Naive B cell (primary cell): Measurements from ENCODE around the gene TLE5. TPM values are rescaled to one million over a fixed set of nuclear protein-coding genes. Genes with fewer than 3 reads are reported as not detected.
"Not testable (repeated sequence)": the region's sequence is repeated elsewhere in the genome, so short reads cannot be mapped to it uniquely, and the experiment has no call there.

ENCODE experiments used
- ATAC-seq, 2 donors: fragments of 150-1000 bp; cut with Tn5 transposase; 2 replicates each; pipeline ENCODE4 v1.10.0; 2021; ENCODE audit warnings: low read depth in 2 of 2, mild to moderate bottlenecking in 2 of 2, moderate library complexity in 2 of 2
- DNase-seq: peaks from one replicate; pipeline ENCODE4 v3.0.0; 2022
- H3K27ac Mint-ChIP-seq, 6 donors: one replicate each; pipeline ENCODE4 v1.8.0; 2020 to 2022; ENCODE audit warnings: mild to moderate bottlenecking in 6 of 6, mixed read lengths in 6 of 6, moderate library complexity in 5 of 6, inconsistent platforms in 2 of 6
- H3K27me3 Mint-ChIP-seq, 3 donors: one replicate each; pipeline ENCODE4 v1.8.0; 2021 to 2022; ENCODE audit warnings: mixed read lengths in 3 of 3, mild to moderate bottlenecking in 1 of 3
- H3K36me3 Mint-ChIP-seq, 2 donors: one replicate each; pipeline ENCODE4 v1.8.0; 2020 to 2022; ENCODE audit warnings: mixed read lengths in 2 of 2, inconsistent platforms in 1 of 2, mild to moderate bottlenecking in 1 of 2
- H3K4me1 Mint-ChIP-seq, 3 donors: one replicate each; pipeline ENCODE4 v1.8.0; 2020 to 2022; ENCODE audit warnings: mixed read lengths in 3 of 3, inconsistent platforms in 1 of 3, mild to moderate bottlenecking in 1 of 3, moderate library complexity in 1 of 3
- H3K4me3 Mint-ChIP-seq, 8 donors: one replicate each; pipeline ENCODE4 v1.8.0; 2020 to 2022; ENCODE audit warnings: mild to moderate bottlenecking in 8 of 8, mixed read lengths in 8 of 8, moderate library complexity in 8 of 8, inconsistent platforms in 2 of 8
- H3K9me3 Mint-ChIP-seq, 7 donors: one replicate each; pipeline ENCODE4 v1.8.0; 2020 to 2022; ENCODE audit warnings: mixed read lengths in 7 of 7, mild to moderate bottlenecking in 5 of 7, inconsistent platforms in 2 of 7, moderate library complexity in 1 of 7
- polyA plus RNA-seq, 6 donors: library from polyadenylated mRNA; unstranded; fragments of 300-500 nt; fragmentation: Illumina TruSeq; gene quantifications; one replicate each; pipeline ENCODE4 v1.2.3, GENCODE V29; 2021; ENCODE audit warnings: low read depth in 6 of 6

Gene TLE5
- polyA plus RNA-seq, 6 donors from 2014 or later, result 294 to 651 (median 379) TPM

DNA sequence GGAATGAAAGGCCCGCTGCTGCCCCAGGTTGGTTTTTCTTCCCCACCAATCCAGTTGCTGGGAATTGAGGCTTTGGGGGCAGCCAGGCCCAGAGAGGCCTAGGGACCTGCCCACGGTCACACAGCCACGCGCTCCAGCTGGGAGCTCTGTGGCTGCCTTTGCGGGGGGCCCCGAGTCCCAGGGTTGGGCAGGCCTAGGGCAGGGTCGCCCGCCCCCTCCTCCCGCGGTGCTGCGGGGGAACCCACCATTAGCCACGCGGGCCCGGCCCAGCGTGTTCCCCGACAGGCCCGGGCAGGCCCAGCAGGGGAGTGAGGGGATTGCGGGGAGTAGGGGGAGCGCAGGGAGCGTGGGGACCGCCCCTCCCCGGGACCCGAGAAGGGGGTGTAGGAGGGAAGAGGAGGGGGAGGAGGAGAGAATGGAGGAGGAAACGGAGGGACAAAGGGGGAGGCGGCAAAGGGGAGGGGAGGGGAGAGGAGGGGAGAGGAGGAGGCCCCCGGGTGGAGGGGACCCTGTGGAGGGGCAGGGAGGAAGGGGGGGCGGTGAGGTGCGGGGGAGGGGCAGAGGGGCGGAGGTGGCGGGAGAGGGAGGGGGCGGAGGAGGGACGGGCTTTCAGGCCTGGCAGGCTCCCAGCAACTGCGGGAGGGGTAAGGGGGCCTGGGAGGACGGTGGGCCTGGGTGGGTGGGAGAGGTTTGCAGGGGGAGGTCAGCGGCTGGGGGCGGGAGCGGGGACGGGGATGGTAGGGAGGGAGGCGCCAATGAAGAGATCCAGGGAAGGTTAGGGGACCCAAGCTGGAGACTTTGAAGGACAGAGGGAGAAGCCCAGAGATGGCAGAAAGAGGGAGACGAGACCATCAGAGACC is 20.3 kb downstream of the TLE5 start:
- no peak for DNase-seq
- no peaks in the 10 kb centered on the region for H3K9me3 Mint-ChIP-seq
- peak overlapping the region in 5 of 8 donors; percentile 23 to 79 (median 40) for H3K4me3 Mint-ChIP-seq
- no peak overlapping the region for H3K27ac Mint-ChIP-seq
- no peak for ATAC-seq
- peaks cover 0 to 4% (median 0%) of the 10 kb centered on the region in 3 donors for H3K27me3 Mint-ChIP-seq
- no peaks in the 10 kb centered on the region for H3K36me3 Mint-ChIP-seq
- peaks cover 21 to 27% (median 23%) of the 10 kb centered on the region in 3 donors for H3K4me1 Mint-ChIP-seq

DNA sequence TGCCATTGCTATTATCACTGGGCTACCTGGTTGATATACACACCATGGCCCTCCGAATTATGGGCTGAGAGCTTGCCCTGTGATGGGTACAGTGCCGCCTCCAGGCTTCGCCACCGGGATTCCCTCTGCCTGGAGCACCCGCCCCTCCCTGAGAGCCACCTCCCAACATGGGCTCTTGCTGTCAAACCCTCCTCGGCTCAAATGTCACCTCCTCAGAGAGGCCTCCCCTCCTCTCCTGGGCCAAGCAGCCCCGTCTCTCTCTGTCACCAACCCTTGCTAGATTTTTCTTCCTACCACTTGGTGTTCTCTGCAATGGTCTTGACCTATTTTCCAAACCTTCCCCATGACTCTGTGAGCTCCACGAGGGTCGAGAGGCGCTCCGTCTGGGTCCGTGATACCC is 21.0 kb downstream of the TLE5 start:
- Mint-ChIP-seq H3K36me3 (no peaks in the 10 kb centered on the region), H3K27ac (peak overlapping the region in 2 of 6 donors; percentile 77 to 91), H3K27me3 (peaks cover 0 to 4% (median 0%) of the 10 kb centered on the region in 3 donors), H3K9me3 (no peaks in the 10 kb centered on the region), H3K4me1 (peaks cover 21 to 32% (median 30%) of the 10 kb centered on the region in 3 donors), H3K4me3 (peak overlapping the region in 1 of 8 donors; percentile 23)
- ATAC-seq, result no peak
- no peak for DNase-seq

DNA sequence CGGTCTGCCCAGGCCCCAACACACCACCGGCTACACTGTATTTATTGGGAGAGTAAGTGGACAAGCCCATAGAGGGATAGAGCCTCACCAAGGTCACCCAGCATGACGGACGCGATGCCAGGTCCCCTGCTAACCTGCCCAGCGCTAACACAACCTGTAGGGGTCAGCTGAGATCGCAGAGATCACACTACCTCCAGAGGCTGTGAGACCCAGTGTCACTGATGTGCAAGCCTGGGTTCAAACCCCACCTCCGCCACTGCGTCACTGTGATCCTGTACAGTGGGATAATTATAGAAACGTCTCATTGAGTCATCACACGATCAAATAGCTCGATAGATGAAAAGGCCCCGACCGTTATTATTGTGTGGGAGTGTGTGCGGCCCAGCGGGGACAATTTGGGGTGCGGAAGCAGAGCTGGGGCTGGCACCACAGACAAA is 22.6 kb downstream of the TLE5 start:
- H3K27me3 Mint-ChIP-seq, result peaks cover 0 to 6% (median 0%) of the 10 kb centered on the region in 3 donors
- peaks cover 0 to 5% (median 0%) of the 10 kb centered on the region in 7 donors for H3K9me3 Mint-ChIP-seq
- H3K4me3 Mint-ChIP-seq, result peak overlapping the region in 1 of 8 donors; percentile 29
- DNase-seq (no peak), ATAC-seq (no peak)
- peaks cover 31 to 46% (median 38%) of the 10 kb centered on the region in 3 donors for H3K4me1 Mint-ChIP-seq
- no peak overlapping the region for H3K27ac Mint-ChIP-seq
- no peaks in the 10 kb centered on the region for H3K36me3 Mint-ChIP-seq

DNA sequence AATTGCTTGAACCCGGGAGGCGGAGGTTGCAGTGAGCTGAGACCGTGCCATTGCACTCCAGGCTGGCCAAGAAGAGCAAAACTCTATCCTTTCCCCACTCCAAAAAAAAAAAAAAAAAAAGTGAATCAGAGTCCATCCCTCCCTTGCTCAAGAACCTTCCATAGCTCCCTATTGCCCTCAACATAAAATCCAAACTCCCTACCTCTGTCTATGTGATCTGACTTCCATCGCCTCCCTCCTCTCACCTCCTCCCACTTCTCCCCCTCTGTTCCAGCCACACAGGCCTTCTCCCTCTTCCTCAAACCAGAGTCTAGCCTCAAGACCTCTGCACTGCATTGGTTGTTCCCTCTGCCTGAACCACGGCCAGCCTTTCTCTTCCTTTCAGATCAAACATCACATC is 23.2 kb downstream of the TLE5 start:
- peaks cover 0 to 11% (median 0%) of the 10 kb centered on the region in 3 donors for H3K27me3 Mint-ChIP-seq
- H3K9me3 Mint-ChIP-seq, result peaks cover 0 to 5% (median 0%) of the 10 kb centered on the region in 7 donors
- no peaks in the 10 kb centered on the region for H3K36me3 Mint-ChIP-seq
- H3K4me3 Mint-ChIP-seq, result peak overlapping the region in 1 of 8 donors; percentile 29
- ATAC-seq, result no peak
- H3K27ac Mint-ChIP-seq, result peak overlapping the region in 1 of 6 donors; percentile 33
- peaks cover 33 to 51% (median 41%) of the 10 kb centered on the region in 3 donors for H3K4me1 Mint-ChIP-seq
- DNase-seq, result no peak

DNA sequence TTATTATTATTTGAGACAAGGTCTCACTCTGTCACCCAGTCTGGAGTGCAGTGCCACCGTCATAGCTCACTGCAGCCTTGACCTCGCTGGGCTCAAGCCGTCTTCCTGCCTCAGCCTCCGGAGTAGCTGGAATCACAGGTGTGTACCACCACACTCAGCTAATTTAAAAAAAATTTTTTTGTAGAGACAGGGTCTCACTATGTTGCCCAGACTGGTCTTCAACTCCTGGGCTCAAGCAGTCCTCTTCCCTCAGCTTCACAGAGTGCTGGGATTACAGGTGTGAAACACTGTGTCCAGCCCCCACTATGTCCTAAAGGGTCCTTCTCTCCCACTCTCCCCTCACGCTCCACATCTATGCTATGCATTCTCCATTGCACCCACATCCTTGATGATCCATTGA is 24.1 kb downstream of the TLE5 start:
- Mint-ChIP-seq H3K27ac (peak overlapping the region in 1 of 6 donors; percentile 60), H3K27me3 (peaks cover 0 to 11% (median 0%) of the 10 kb centered on the region in 3 donors), H3K4me3 (peak overlapping the region in 1 of 8 donors; percentile 80), H3K4me1 (peaks cover 34 to 51% (median 43%) of the 10 kb centered on the region in 3 donors), H3K36me3 (no peaks in the 10 kb centered on the region), H3K9me3 (peaks cover 0 to 5% (median 0%) of the 10 kb centered on the region in 7 donors)
- DNase-seq, result no peak
- ATAC-seq, result no peak

DNA sequence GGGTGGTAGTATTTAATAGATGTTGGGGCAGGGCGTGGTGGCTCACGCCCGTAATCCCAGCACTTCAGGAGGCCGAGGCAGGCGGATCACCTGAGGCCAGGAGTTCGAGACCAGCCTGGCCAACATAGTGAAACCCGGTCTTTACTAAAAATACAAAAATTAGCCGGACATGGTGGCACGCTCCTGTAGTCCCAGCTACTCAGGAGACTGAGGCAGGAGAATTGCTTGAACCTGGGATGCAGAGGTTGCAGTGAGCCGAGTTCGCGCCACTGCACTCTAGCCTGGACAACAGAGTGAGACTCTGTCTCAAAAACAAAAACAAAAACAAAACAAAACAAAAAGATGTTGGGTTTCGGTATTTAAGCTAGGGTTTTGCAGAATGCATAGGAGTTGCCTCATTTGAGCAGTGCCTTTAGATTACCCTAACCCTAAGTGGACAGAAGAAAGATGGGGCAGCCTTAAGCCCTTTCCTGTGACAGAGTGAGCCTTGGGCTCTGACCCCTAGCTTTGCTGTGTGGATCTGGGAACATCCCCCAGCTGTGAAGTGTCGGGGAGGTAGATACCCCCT is 25.2 kb downstream of the TLE5 start:
- not testable (repeated sequence) for DNase-seq, H3K9me3 Mint-ChIP-seq, H3K27me3 Mint-ChIP-seq, H3K36me3 Mint-ChIP-seq, ATAC-seq
- Mint-ChIP-seq H3K27ac (peak overlapping the region in 4 of 6 donors; percentile 58 to 94 (median 64)), H3K4me1 (peaks cover 28 to 43% (median 39%) of the 10 kb centered on the region in 3 donors), H3K4me3 (peak overlapping the region; percentile 30 to 96 (median 85))

DNA sequence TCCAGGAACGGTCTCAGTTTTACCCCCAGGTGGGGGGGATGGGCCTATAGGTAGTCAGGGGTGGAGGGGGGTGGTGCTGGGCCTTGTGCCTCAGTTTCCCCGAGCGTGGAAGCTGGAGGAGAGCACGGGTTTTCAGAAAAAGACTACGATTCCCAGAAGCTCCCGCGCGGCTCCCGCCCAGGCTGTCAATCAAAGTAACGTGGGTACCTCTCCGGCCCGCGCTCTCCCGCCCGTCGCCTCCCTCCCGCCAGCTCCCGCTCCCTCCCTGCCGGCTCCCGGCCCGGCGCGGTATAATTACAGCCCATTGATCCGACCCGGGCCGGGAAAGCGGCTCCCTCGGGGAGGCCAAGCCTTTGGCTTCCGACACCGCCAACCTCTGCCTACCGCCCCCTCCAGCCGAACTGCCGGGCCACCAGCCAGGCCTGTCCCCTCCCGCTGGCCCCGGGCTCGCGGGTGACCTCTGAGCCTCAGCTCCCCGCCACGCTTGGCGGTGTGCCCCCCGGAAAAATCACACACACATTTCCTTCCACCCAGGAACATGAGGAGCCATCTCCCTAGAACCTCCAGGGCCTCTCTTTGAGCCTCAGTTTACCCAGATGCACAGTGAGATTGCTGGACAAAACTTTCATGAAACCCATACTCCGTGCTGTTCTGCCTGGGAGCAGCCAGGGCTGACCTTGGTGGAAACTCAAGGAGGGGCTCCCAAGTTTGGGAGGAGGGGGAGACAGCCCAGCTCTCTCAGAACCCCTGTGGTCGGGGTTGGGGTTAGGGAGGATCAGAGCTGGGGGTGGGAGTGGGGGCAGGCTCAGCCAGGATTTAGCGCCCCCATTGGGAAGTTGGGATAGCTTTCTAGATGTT is 25.9 kb downstream of the TLE5 start:
- no peaks in the 10 kb centered on the region for H3K36me3 Mint-ChIP-seq
- H3K27ac Mint-ChIP-seq, result peak overlapping the region; percentile 94 to 98 (median 98)
- peaks cover 0 to 5% (median 0%) of the 10 kb centered on the region in 7 donors for H3K9me3 Mint-ChIP-seq
- peak overlapping the region; percentile 88 to 98 (median 94) for H3K4me3 Mint-ChIP-seq
- peak; percentile 81 for DNase-seq
- peaks cover 25 to 40% (median 36%) of the 10 kb centered on the region in 3 donors for H3K4me1 Mint-ChIP-seq
- peak; percentile 55 to 56 for ATAC-seq
- H3K27me3 Mint-ChIP-seq, result peaks cover 0 to 12% (median 0%) of the 10 kb centered on the region in 3 donors

DNA sequence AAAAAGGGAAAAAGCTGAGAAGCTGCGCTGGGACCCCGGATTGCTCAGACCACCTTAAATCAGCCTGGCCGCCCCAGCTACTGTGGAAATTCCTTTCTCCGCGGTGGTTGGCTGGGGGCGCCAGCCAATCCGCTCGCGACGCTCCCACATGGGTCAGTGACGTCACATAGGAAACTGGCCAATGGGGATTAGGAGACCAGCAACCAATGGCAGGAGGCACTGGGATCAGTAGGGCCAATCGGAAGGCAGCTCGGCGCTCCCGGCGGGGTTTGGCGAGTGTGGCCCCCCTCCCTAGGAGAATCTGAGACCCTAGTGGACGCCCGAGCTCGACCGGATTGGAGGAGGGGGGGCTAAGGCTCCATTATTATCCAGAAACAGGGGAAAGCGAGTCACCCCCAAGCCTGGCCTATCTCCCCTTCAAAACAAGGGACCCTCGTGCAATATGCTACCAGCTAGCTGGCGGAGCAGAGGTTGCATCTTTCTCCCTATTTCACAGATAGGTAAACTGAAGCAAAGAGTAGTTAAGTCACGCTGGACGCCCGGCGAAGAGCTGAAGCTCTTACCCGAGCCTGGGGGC is 26.7 kb downstream of the TLE5 start:
- Mint-ChIP-seq H3K4me3 (peak overlapping the region; percentile 88 to 98 (median 94)), H3K9me3 (peaks cover 0 to 5% (median 0%) of the 10 kb centered on the region in 7 donors), H3K36me3 (no peaks in the 10 kb centered on the region), H3K27me3 (peaks cover 0 to 13% (median 0%) of the 10 kb centered on the region in 3 donors), H3K27ac (peak overlapping the region; percentile 94 to 98 (median 98)), H3K4me1 (peaks cover 24 to 38% (median 34%) of the 10 kb centered on the region in 3 donors)
- DNase-seq (peak; percentile 96), ATAC-seq (peak; percentile 90 to 91)

DNA sequence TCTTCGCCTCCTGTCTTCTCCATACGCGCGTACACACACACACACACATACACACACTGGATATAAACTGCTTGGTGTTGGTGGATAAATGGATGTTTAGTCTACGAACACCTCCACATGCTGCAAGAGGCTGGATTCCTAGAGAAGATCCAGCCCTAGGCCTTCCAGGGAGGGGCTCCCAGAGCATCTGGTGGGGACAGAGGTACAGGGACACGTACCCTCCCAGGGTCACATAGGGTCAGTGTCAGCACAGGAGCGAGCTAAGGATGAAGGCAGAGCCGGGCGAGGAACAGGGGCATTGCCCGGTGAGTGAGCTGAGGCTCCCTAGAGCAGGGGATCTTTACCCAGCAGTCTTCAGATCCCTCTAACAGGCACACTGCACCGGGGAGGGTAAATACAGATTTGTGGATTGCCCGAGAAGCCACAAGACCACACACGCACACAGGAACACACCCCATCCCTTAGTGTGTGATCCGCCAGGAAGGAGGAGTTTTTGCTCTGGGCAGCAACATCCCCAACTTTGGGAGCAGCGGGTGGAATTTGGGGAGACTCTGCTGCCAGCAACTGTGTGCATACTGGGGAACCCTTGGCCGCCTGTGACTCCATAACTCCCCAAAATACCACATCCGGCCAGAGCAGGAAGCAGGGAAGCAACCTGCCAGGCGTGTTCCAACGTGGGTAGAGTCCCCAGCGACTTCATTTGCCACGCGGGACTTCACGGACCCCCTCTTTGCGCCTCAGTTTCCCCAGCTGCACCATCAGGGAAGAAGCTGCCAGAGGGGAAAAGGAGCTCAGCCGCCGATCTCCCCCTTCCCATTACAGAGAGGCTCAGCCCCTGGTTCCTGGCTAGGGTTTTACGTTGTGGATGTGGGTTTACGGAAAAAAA is 27.4 kb downstream of the TLE5 start:
- peak overlapping the region; percentile 88 to 98 (median 94) for H3K4me3 Mint-ChIP-seq
- H3K36me3 Mint-ChIP-seq, result no peaks in the 10 kb centered on the region
- ATAC-seq, result no peak
- DNase-seq, result no peak
- peak overlapping the region; percentile 94 to 98 (median 98) for H3K27ac Mint-ChIP-seq
- H3K4me1 Mint-ChIP-seq, result peaks cover 28 to 38% (median 36%) of the 10 kb centered on the region in 3 donors
- peaks cover 0 to 5% (median 0%) of the 10 kb centered on the region in 7 donors for H3K9me3 Mint-ChIP-seq
- peaks cover 0 to 18% (median 7%) of the 10 kb centered on the region in 3 donors for H3K27me3 Mint-ChIP-seq

DNA sequence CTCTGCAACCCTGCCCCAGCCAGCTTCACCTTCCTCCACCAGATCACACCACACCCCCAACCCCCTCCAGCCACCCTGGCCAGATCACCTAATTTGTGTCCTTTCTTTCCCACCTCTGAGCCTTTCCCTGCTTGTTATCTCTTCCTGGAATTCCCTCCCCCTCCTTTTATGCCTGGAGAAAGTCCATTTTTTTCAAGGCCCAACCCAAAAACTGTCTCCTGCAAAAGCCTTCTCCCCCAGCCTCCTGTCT is 28.0 kb downstream of the TLE5 start:
- Mint-ChIP-seq H3K4me1 (peaks cover 28 to 38% (median 35%) of the 10 kb centered on the region in 3 donors), H3K36me3 (no peaks in the 10 kb centered on the region), H3K27me3 (peaks cover 0 to 20% (median 8%) of the 10 kb centered on the region in 3 donors), H3K4me3 (peak overlapping the region in 5 of 8 donors; percentile 59 to 95 (median 90)), H3K9me3 (peaks cover 0 to 5% (median 0%) of the 10 kb centered on the region in 7 donors), H3K27ac (peak overlapping the region in 2 of 6 donors; percentile 98)
- DNase-seq (no peak), ATAC-seq (no peak)

DNA sequence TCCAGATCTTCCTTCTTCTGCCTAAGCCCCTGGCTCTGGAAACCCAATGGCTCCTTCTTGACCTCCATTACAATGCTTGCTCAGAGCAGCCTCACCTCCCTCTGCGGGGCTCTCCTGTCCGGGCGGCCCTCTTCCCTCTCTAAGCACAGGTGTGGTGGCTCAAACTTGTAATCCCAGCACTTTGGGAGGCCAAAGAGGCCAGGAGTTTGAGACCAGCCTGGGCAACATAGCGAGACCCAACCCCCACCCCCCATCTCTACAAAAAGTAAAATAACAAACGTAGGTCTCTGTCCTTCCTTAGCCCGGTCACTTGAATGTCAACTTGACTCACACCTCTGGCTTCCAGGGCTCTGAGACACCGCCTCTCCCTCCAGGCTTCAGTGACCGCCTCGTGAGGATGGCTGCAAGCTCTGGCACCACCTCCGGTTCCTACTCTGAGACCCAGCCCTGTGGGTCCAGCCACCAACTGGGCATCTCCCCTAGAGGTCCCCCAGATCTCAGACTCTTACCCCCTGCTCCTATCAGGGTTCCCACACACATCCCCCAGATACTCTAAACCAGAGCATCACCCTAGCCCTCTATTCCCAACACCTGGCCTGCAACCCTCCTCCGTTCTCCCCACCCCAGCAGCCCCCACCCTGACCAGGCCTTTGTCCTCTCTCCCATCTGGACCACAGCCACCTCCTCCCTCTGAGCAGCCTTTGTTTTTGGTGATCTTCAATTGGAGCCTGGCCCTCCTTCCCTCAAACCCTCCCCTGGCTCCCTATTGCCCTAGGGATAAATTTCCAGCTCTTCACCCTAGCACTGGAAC is 28.5 kb downstream of the TLE5 start:
- peaks cover 25 to 35% (median 33%) of the 10 kb centered on the region in 3 donors for H3K4me1 Mint-ChIP-seq

More for the DNA sequence above, 28.5 kb downstream of the TLE5 start:
- peaks cover 0 to 20% (median 8%) of the 10 kb centered on the region in 3 donors for H3K27me3 Mint-ChIP-seq
- ATAC-seq, result no peak
- H3K4me3 Mint-ChIP-seq, result peak overlapping the region in 5 of 8 donors; percentile 20 to 95 (median 81)
- H3K36me3 Mint-ChIP-seq, result no peaks in the 10 kb centered on the region
- DNase-seq, result no peak
- H3K27ac Mint-ChIP-seq, result peak overlapping the region in 2 of 6 donors; percentile 51 to 98
- peaks cover 0 to 5% (median 0%) of the 10 kb centered on the region in 7 donors for H3K9me3 Mint-ChIP-seq
